Bronchial epithelial cell (primary cell): ENCODE measurements around the gene ABCA13. TPM values are rescaled to one million over a fixed set of nuclear protein-coding genes. Genes with fewer than 3 reads are reported as not detected.

ENCODE experiments used
- DNase-seq: peaks from one replicate; pipeline ENCODE4 v3.0.0-alpha.2; 2010; ENCODE audit warnings: low read depth
- FAIRE-seq: peaks from 2 replicates; lab custom pipeline; 2011; peaks lifted over from hg19 to GRCh38; lab: Jason Lieb, UNC
- H3K27me3 ChIP-seq: 2 replicates; pipeline ENCODE4 v1.5.1; 2011; ENCODE audit warnings: low read length; ENCODE audit not compliant: control insufficient read depth, insufficient read depth
- H3K36me3 ChIP-seq: 2 replicates; pipeline ENCODE4 v1.5.1; 2011; ENCODE audit warnings: low read length; ENCODE audit not compliant: control insufficient read depth, insufficient read depth
- H3K4me3 ChIP-seq: 2 replicates; pipeline ENCODE4 v1.5.1; 2011; ENCODE audit warnings: mild to moderate bottlenecking, low read depth, low read length, control low read depth
- CTCF ChIP-seq: IDR thresholded peaks from 2 replicates; pipeline ENCODE4 v1.5.1; 2011; ENCODE audit warnings: mild to moderate bottlenecking, moderate library complexity, low read length, control low read depth, inconsistent platforms; ENCODE audit not compliant: insufficient read depth, severe bottlenecking
- total RNA-seq: library from RNA; depleted of rRNA; stranded (reverse); fragments of >200 nt; gene quantifications from 2 replicates; pipeline ENCODE4 v1.2.1, GENCODE V29; 2014

Gene ABCA13
- total RNA-seq, 1 donor from 2014 or later = 0.79 TPM

- Histone ChIP-seq H3K36me3 (no peaks in the 10 kb centered on the region), H3K4me3 (no peak overlapping the region), H3K27me3 (no peaks in the 10 kb centered on the region)
- no peak for TF ChIP-seq CTCF
- DNase-seq = peak; percentile 55
- FAIRE-seq = no peak
Observed at GRCh38 chr7:48419401-48419800, 248.1 kb downstream of the ABCA13 start.

- FAIRE-seq (no peak), DNase-seq (no peak)
- Histone ChIP-seq H3K36me3 (no peaks in the 10 kb centered on the region), H3K4me3 (no peak overlapping the region), H3K27me3 (no peaks in the 10 kb centered on the region)
- no peak for TF ChIP-seq CTCF
Observed at GRCh38 chr7:48420206-48420605, 248.9 kb downstream of the ABCA13 start.

DNA sequence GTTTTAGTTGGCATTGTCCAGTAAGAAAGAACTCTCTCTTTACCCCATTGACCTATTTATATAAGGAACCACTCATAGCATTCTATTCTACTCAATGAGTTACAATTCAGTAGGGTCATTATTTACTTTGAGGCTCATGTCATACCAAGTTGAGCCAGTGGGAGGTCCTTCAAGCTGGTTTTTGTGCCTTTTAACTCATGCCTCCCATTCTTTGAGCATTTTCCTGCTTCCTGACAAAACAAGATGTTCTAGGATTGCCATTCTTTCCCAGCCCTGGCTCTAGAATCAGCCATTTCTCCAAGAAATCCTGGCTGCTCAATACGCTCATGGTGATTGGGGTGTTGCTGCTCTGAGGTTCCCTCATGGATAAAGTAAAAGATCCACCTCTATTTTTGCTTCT is 250.1 kb downstream of the ABCA13 start:
- Histone ChIP-seq H3K27me3 (no peaks in the 10 kb centered on the region), H3K36me3 (no peaks in the 10 kb centered on the region), H3K4me3 (no peak overlapping the region)
- TF ChIP-seq CTCF = no peak
- DNase-seq (peak; percentile 58), FAIRE-seq (peak; percentile 77)

- no peak overlapping the region for H3K4me3 ChIP-seq
- H3K27me3 ChIP-seq = no peaks in the 10 kb centered on the region
- DNase-seq = peak; percentile 52
- TF ChIP-seq CTCF = peak; percentile 70
- H3K36me3 ChIP-seq = no peaks in the 10 kb centered on the region
- FAIRE-seq = no peak
Observed at GRCh38 chr7:48424731-48425130, 253.5 kb downstream of the ABCA13 start.

DNA sequence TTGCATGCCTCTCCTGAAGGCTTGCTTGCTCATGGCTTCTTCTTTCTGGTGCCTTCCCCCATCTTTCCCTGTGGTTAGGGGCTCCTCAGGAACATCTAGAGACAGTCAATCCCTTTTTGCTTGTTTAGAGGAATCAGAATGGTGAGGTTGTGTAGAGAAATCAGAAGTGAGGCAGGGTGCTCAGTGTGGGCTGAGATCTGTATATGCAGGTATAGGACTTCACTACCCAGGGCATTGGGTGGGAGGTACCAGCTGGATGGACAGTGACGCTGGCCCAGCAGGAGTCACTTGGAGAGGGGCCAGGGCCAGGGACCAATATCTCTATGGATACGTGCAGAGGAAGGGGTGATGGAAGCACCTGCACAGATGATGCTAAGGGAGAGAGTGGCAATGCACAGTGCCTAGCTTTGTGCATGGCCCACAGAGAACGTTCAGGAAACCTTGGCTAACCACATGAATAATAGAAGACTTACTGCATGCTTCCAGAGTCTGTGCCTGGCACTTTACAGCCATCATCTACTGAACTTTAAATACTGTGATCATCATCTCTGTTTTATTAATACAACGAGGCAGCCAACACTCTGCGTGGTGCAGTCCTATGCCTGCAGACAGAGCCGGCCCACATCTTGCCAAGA is 255.2 kb downstream of the ABCA13 start:
- Histone ChIP-seq H3K36me3 (no peaks in the 10 kb centered on the region), H3K27me3 (no peaks in the 10 kb centered on the region), H3K4me3 (no peak overlapping the region)
- TF ChIP-seq CTCF = no peak
- FAIRE-seq (no peak), DNase-seq (no peak)
